GM13976 (cell line): ENCODE measurements around the gene QRFP.

ENCODE experiments used
- DNase-seq: peaks from one replicate; pipeline ENCODE4 v3.0.0; 2012; ENCODE audit warnings: low spot score
- CTCF ChIP-seq: IDR thresholded peaks from 2 replicates; pipeline ENCODE4 v1.5.1; 2012; ENCODE audit warnings: borderline replicate concordance, mild to moderate bottlenecking; ENCODE audit not compliant: insufficient read depth; ENCODE audit errors: extremely low read depth, missing control alignments, control extremely low read depth
- in situ Hi-C: fragments of 300-500 bp; cut with MboI; formaldehyde crosslinking; loops from one replicate; pipeline ENCODE4 v1.12.0; 2022; ENCODE audit warnings: low sequenced_read_pairs, mixed read lengths, inconsistent platforms; ENCODE audit not compliant: unreplicated experiment

Gene QRFP

GRCh38 chr9:130896233-130897014, at the start of gene QRFP:
TSS of gene QRFP (minus strand) at chr9:130896812. CDS start at chr9:130893838, 2,974 bp downstream.
- no peak for DNase-seq
- TF ChIP-seq CTCF = no peak
- in situ Hi-C loops = no loop called here

GRCh38 chr9:130945173-130945572, 48.6 kb upstream of the QRFP start:
- no peak for DNase-seq
- TF ChIP-seq CTCF = no peak
- in situ Hi-C loops = loop anchor here (10.0 kb wide), 1 partner anchor 240 kb away; no protein-coding TSS in a partner anchor

GRCh38 chr9:130944510-130945058, 48.0 kb upstream of the QRFP start:
- DNase-seq = no peak
- no peak for TF ChIP-seq CTCF
- in situ Hi-C loops = loop anchor here (10.0 kb wide), 1 partner anchor 240 kb away; no protein-coding TSS in a partner anchor

- TF ChIP-seq CTCF = no peak
- in situ Hi-C loops = loop anchor here (10.0 kb wide), 1 partner anchor 239 kb away; no protein-coding TSS in a partner anchor
- DNase-seq = no peak
These were observed 47.2 kb upstream of the QRFP start for GRCh38 chr9:130943777-130944176.

- no peak for DNase-seq
- in situ Hi-C loops = loop anchor here (10.0 kb wide), 1 partner anchor 238 kb away; no protein-coding TSS in a partner anchor
- TF ChIP-seq CTCF = no peak
These were observed 46.6 kb upstream of the QRFP start for GRCh38 chr9:130943221-130943620.

GRCh38 chr9:130942679-130943078, 46.1 kb upstream of the QRFP start:
- no peak for TF ChIP-seq CTCF
- in situ Hi-C loops = loop anchor here (10.0 kb wide), 1 partner anchor 238 kb away; no protein-coding TSS in a partner anchor

More at GRCh38 chr9:130942679-130943078, 46.1 kb upstream of the QRFP start:
- DNase-seq = no peak
